NB4 (cell line): ENCODE data around the gene CCDC50.

ENCODE experiments used
- MAX ChIP-seq: IDR thresholded peaks from 2 replicates; pipeline ENCODE4 v1.6.1; 2011; ENCODE audit warnings: low read depth, low read length
- MYC ChIP-seq: IDR thresholded peaks from 2 replicates; pipeline ENCODE4 v1.6.1; 2011; ENCODE audit warnings: low read depth, low read length
- POLR2A ChIP-seq: IDR thresholded peaks from 2 replicates; pipeline ENCODE4 v1.6.1; 2011; ENCODE audit warnings: mild to moderate bottlenecking; ENCODE audit not compliant: insufficient read length; ENCODE audit errors: extremely low read depth
- TF ChIP-seq, protein P1 (sequence below): IDR thresholded peaks from one replicate; pipeline ENCODE4 v1.5.1; 2012; ENCODE audit warnings: low read depth, low read length

DNA sequence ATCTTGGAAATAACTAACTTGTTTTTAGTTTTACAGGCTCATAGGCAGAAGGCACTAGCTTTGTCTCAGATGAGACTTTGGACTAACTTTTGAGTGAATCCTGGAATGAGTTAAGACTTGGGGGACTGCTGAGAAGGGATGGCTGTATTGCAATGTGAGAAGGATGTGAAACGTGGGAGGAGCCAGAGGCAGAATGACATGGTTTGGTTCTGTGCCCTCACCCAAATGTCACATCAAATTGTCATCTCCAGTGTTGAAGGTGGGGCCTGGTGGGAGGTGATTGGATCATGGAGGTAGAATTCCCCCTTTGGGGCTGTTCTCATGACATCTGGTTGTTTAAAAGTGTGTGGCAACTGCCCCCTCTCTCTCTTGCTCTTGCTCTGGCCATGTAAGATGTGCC, 28.8 kb upstream of the CCDC50 start:
- TF ChIP-seq, protein P1, sequence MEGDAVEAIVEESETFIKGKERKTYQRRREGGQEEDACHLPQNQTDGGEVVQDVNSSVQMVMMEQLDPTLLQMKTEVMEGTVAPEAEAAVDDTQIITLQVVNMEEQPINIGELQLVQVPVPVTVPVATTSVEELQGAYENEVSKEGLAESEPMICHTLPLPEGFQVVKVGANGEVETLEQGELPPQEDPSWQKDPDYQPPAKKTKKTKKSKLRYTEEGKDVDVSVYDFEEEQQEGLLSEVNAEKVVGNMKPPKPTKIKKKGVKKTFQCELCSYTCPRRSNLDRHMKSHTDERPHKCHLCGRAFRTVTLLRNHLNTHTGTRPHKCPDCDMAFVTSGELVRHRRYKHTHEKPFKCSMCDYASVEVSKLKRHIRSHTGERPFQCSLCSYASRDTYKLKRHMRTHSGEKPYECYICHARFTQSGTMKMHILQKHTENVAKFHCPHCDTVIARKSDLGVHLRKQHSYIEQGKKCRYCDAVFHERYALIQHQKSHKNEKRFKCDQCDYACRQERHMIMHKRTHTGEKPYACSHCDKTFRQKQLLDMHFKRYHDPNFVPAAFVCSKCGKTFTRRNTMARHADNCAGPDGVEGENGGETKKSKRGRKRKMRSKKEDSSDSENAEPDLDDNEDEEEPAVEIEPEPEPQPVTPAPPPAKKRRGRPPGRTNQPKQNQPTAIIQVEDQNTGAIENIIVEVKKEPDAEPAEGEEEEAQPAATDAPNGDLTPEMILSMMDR, result no peak
- TF ChIP-seq MAX, result no peak
- no peak for TF ChIP-seq POLR2A
- no peak for TF ChIP-seq MYC
